K562 (cell line): ENCODE results near the gene ZDHHC14. TPM values are rescaled to one million over a fixed set of nuclear protein-coding genes. Genes with fewer than 3 reads are reported as not detected.

Source experiments
- CSDE1 ChIP-seq, 2 experiments: fragments of 450-650 bp; IDR thresholded peaks; 2 replicates each; pipeline ENCODE4 v1.6.1; 2016; ENCODE audit warnings: mild to moderate bottlenecking in 1 of 2
- DPF2 ChIP-seq: fragments of 450-650 bp; IDR thresholded peaks from 2 replicates; pipeline ENCODE4 v1.6.1; 2016
- EGR1 ChIP-seq: fragments of 450-650 bp; conservative IDR thresholded peaks from 2 replicates; pipeline ENCODE4 v1.6.1; 2017; ENCODE audit warnings: mild to moderate bottlenecking
- ELF2 ChIP-seq: fragments of 250-450 bp; sonication (Bioruptor Pico); IDR thresholded peaks from 2 replicates; pipeline ENCODE4 v1.5.0; 2021; ENCODE audit warnings: mild to moderate bottlenecking
- GATAD2A ChIP-seq: fragments of 450-650 bp; IDR thresholded peaks from 2 replicates; pipeline ENCODE4 v1.6.1; 2017
- KDM1A ChIP-seq, 2 experiments: fragments of 450-650 bp; IDR thresholded peaks; 2 replicates each; pipeline ENCODE4 v1.6.1; 2016; ENCODE audit warnings: mild to moderate bottlenecking in 2 of 2
- KDM2B ChIP-seq: fragments of 250-450 bp; sonication (Bioruptor Pico); IDR thresholded peaks from 2 replicates; pipeline ENCODE4 v1.8.0; 2021; ENCODE audit warnings: mild to moderate bottlenecking, moderate library complexity
- KLF1 ChIP-seq: fragments of 450-650 bp; IDR thresholded peaks from 2 replicates; pipeline ENCODE4 v1.6.1; 2016; ENCODE audit warnings: missing genetic modification characterization, missing compliant biosample characterization
- KLF13 ChIP-seq: fragments of 450-650 bp; IDR thresholded peaks from 2 replicates; pipeline ENCODE4 v1.6.1; 2016; ENCODE audit warnings: missing genetic modification characterization, low read depth, mild to moderate bottlenecking, missing compliant biosample characterization, moderate library complexity, borderline replicate concordance
- NRF1 ChIP-seq, 2 experiments: fragments of 450-650 bp; IDR thresholded peaks in 1 of 2; conservative IDR thresholded peaks in 1 of 2; 2 replicates each; pipeline ENCODE4 v1.6.1; 2014; ENCODE audit warnings: mild to moderate bottlenecking in 2 of 2
- RBFOX2 ChIP-seq: fragments of 200-400 bp; formaldehyde crosslinking; IDR thresholded peaks from 2 replicates; pipeline ENCODE4 v1.6.1; 2017; ENCODE audit warnings: low read depth, mild to moderate bottlenecking, low read length, moderate library complexity
- TCFL5 ChIP-seq: fragments of 250-450 bp; sonication (Bioruptor Pico); conservative IDR thresholded peaks from 2 replicates; pipeline ENCODE4 v1.6.1; 2021; ENCODE audit warnings: mild to moderate bottlenecking, moderate library complexity, matching md5 sums
- TEAD4 ChIP-seq, 2 experiments: sonication (generic) in 1 of 2; formaldehyde crosslinking in 1 of 2; IDR thresholded peaks; 2 replicates each; pipeline versions ENCODE4 v1.6.1 to v1.8.0; 2012 to 2022; ENCODE audit warnings: borderline replicate concordance in 1 of 2, inconsistent platforms in 1 of 2, low read length in 1 of 2, mild to moderate bottlenecking in 1 of 2, missing genetic modification reagents in 1 of 2
- ZNF24 ChIP-seq: fragments of 450-650 bp; IDR thresholded peaks from 2 replicates; pipeline ENCODE4 v1.6.1; 2016
- ZNF263 ChIP-seq: sonication (generic); formaldehyde crosslinking; IDR thresholded peaks from 2 replicates; pipeline ENCODE4 v1.8.0; 2022; ENCODE audit warnings: mild to moderate bottlenecking, missing genetic modification reagents, borderline replicate concordance
- ZNF707 ChIP-seq: fragments of 250-450 bp; sonication (Bioruptor Pico); conservative IDR thresholded peaks from 2 replicates; pipeline ENCODE4 v1.8.0; 2022; ENCODE audit warnings: inconsistent platforms, mild to moderate bottlenecking, moderate library complexity
- ZNF717 ChIP-seq: fragments of 250-450 bp; sonication (Bioruptor Pico); IDR thresholded peaks from 2 replicates; pipeline ENCODE4 v1.5.0; 2021
- polyA plus RNA-seq, 8 experiments: library from polyadenylated mRNA; depleted of rRNA in 4 of 8; stranded (reverse) in 5 of 8; unstranded in 3 of 8; fragments of >200 nt; fragmentation: Nextera tagmentation in 2 of 8; fragmentation: Illumina TruSeq in 1 of 8; extraction: Ambion mirVana in 2 of 8; extraction: Trizol in 1 of 8; gene quantifications; 2 replicates each; pipeline versions ENCODE4 v1.2.1 to v1.2.3, GENCODE V29; 2011 to 2014; ENCODE audit warnings: inconsistent platforms in 1 of 8, missing spikeins in 1 of 8
- total RNA-seq, 7 experiments: library from RNA; depleted of rRNA in 6 of 7; stranded (reverse); fragments of >200 nt in 6 of 7; fragmentation: Illumina TruSeq in 2 of 7; extraction: Trizol in 2 of 7; gene quantifications; 2 replicates each; pipeline versions ENCODE4 v1.2.1 to v1.2.3, GENCODE V29; 2011 to 2021; ENCODE audit warnings: low replicate concordance in 1 of 7
- TF ChIP-seq, protein P1 (sequence below), 2 experiments: fragments of 250-450 bp in 1 of 2; fragments of 450-650 bp in 1 of 2; sonication (Bioruptor Pico) in 1 of 2; IDR thresholded peaks; 2 replicates each; pipeline versions ENCODE4 v1.6.1 to v1.8.0; 2016 to 2021; ENCODE audit warnings: mild to moderate bottlenecking in 2 of 2, moderate library complexity in 2 of 2, missing compliant biosample characterization in 1 of 2, missing genetic modification characterization in 1 of 2
- TF ChIP-seq, protein P2 (sequence below), 2 experiments: fragments of 450-650 bp; formaldehyde crosslinking in 1 of 2; IDR thresholded peaks; 2 replicates each; pipeline versions ENCODE4 v1.4.0 to v1.6.1; 2014 to 2020; ENCODE audit warnings: mild to moderate bottlenecking in 2 of 2, borderline replicate concordance in 1 of 2, low read depth in 1 of 2
- TF ChIP-seq, protein P3 (sequence below): fragments of 250-450 bp; sonication (Bioruptor Pico); IDR thresholded peaks from 2 replicates; pipeline ENCODE4 v1.9.0; 2021; ENCODE audit warnings: mild to moderate bottlenecking

ZDHHC14 gene
- total and polyA plus RNA-seq, 9 of the 15 experiments (the other 6 are each of a cell fraction or from before 2014, with no cell fraction given), result 0.92 to 23.1 (median 13.8) TPM

DNA sequence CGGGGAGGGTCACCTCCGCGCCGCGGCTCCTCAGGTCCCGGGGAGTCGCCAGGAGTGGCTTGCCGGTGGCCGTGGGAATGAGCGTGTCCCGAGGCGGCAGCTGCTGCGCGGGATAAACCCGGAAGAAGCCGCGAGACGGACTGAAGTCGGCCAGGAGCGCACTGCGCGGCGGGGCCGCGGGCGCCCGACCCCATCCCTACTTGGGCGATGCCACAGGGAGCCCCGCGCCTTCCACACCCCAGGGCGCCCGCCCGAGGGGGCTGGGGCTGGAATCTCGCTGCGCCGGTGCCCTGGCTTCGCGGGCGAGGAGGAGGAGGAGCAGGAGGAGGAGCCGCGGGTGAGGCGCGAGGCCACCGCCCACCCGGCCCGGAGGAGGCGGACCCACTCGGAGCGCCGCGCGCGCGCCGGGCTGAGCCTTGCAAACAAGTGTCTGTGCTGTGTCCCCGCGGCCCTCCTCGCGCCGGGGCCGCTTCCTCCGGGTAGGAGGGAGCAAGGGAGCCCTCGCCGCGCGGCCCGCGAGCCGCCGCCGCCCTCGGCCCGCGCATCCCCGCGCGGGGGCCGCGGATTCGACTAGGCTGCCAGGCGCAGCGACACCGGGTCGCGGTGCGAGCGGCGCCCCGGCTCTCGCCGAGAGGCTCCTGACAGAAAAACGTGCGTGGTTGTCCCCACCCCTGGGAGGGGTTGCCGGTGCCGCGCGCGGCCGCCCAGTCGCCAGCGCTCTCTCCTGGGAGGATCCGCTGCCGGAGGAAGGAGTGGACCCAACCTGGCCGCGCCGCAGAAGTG lies at the start of gene ZDHHC14 (continued):
- TF ChIP-seq NRF1 (conservative IDR thresholded peaks at IDR 0.05 in 1 of 2, IDR thresholded peaks at IDR 0.05 in 1 of 2), result peak; percentile 84 to 86
- TF ChIP-seq KDM1A (IDR thresholded peaks at IDR 0.05), result no peak
- TF ChIP-seq ZNF24, result 0 out of 2 replicates have a peak, but pooled peaks have one; percentile 6
- no peak for TF ChIP-seq TEAD4 (IDR thresholded peaks at IDR 0.05; ENCODE audit: low read length)
- no peak for TF ChIP-seq TEAD4 (CRISPR knock-in tag; IDR thresholded peaks at IDR 0.05; ENCODE audit: borderline replicate concordance)
- TF ChIP-seq CSDE1 (IDR thresholded peaks at IDR 0.05), result no peak
- peak; percentile 88 for TF ChIP-seq ELF2 (CRISPR knock-in tag)
- TF ChIP-seq, protein P1, sequence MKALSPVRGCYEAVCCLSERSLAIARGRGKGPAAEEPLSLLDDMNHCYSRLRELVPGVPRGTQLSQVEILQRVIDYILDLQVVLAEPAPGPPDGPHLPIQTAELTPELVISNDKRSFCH (CRISPR knock-in tag; IDR thresholded peaks at IDR 0.05), result no peak
- TF ChIP-seq, protein P1 (tag; IDR thresholded peaks at IDR 0.05), result peak; percentile 70
- TF ChIP-seq ZNF263 (CRISPR knock-in tag), result peak; percentile 89
- peak; percentile 57; the same call in 1 of the 2 replicates for TF ChIP-seq KLF1 (tag)
- TF ChIP-seq, protein P2, sequence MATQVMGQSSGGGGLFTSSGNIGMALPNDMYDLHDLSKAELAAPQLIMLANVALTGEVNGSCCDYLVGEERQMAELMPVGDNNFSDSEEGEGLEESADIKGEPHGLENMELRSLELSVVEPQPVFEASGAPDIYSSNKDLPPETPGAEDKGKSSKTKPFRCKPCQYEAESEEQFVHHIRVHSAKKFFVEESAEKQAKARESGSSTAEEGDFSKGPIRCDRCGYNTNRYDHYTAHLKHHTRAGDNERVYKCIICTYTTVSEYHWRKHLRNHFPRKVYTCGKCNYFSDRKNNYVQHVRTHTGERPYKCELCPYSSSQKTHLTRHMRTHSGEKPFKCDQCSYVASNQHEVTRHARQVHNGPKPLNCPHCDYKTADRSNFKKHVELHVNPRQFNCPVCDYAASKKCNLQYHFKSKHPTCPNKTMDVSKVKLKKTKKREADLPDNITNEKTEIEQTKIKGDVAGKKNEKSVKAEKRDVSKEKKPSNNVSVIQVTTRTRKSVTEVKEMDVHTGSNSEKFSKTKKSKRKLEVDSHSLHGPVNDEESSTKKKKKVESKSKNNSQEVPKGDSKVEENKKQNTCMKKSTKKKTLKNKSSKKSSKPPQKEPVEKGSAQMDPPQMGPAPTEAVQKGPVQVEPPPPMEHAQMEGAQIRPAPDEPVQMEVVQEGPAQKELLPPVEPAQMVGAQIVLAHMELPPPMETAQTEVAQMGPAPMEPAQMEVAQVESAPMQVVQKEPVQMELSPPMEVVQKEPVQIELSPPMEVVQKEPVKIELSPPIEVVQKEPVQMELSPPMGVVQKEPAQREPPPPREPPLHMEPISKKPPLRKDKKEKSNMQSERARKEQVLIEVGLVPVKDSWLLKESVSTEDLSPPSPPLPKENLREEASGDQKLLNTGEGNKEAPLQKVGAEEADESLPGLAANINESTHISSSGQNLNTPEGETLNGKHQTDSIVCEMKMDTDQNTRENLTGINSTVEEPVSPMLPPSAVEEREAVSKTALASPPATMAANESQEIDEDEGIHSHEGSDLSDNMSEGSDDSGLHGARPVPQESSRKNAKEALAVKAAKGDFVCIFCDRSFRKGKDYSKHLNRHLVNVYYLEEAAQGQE (IDR thresholded peaks at IDR 0.05; ENCODE audit: borderline replicate concordance), result no peak; the same call in 1 of the 2 replicates
- TF ChIP-seq, protein P2 (CRISPR knock-in tag; IDR thresholded peaks at IDR 0.05; ENCODE audit: low read depth), result peak; percentile 85
- TF ChIP-seq RBFOX2, result peak; percentile 88
- TF ChIP-seq ZNF717 (CRISPR knock-in tag), result no peak
- TF ChIP-seq TCFL5 (CRISPR knock-in tag), result no peak
- TF ChIP-seq, protein P3, sequence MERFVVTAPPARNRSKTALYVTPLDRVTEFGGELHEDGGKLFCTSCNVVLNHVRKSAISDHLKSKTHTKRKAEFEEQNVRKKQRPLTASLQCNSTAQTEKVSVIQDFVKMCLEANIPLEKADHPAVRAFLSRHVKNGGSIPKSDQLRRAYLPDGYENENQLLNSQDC (CRISPR knock-in tag), result no peak
- 0 out of 2 replicates have a peak, but pooled peaks have one; percentile 60 for TF ChIP-seq GATAD2A
- TF ChIP-seq EGR1, result peak; percentile 51
- no peak for TF ChIP-seq ZNF707
- no peak for TF ChIP-seq DPF2
- 0 out of 2 replicates have a peak, but pooled peaks have one; percentile 16 for TF ChIP-seq KDM2B (CRISPR knock-in tag)
- TF ChIP-seq KLF13, result peak; percentile 68; the same call in 1 of the 2 replicates
